ENCODE measurements around the gene SEC23B.

GRCh38 chr20:18533978-18534644, 26.4 kb downstream of the SEC23B start:
- no peak for TF ChIP-seq CTCF (optimal IDR thresholded peaks at IDR 0.05 in 1 of 3, IDR thresholded peaks at IDR 0.05 in 1 of 3, conservative IDR thresholded peaks at IDR 0.05 in 1 of 3; ENCODE audit: extremely low read depth in 1 of 3, insufficient read depth in 2 of 3, low read length in 3 of 3)
- TF ChIP-seq EZH2 (IDR thresholded peaks at IDR 0.05; ENCODE audit: low read length): no peak

Data from keratinocyte (primary cell).